HL-60 (cell line): ENCODE measurements around the gene IFNE.

Experiments used
- DNase-seq, 2 experiments: peaks; one replicate each; pipeline ENCODE4 v3.0.0-alpha.2; 2010 to 2020; ENCODE audit warnings: low read depth in 1 of 2, low spot score in 1 of 2
- H3K27ac ChIP-seq: fragments of 250-450 bp; sonication (Bioruptor Pico); replicated peaks from 2 replicates; pipeline ENCODE4 v1.5.1; 2020; ENCODE audit warnings: mild to moderate bottlenecking, moderate library complexity
- H3K27me3 ChIP-seq: fragments of 250-450 bp; sonication (Bioruptor Pico); 2 replicates; pipeline ENCODE4 v1.5.1; 2021; ENCODE audit warnings: mild to moderate bottlenecking, moderate library complexity; ENCODE audit not compliant: insufficient read depth, poor library complexity, severe bottlenecking
- H3K4me3 ChIP-seq: replicated peaks from 2 replicates; pipeline ENCODE4 v1.5.1; 2011; ENCODE audit warnings: mild to moderate bottlenecking, control low read depth, low read length; ENCODE audit not compliant: insufficient read depth
- GABPA ChIP-seq: IDR thresholded peaks from 2 replicates; pipeline ENCODE4 v1.6.1; 2012; ENCODE audit warnings: low read depth
- POLR2AphosphoS5 ChIP-seq: IDR thresholded peaks from 2 replicates; pipeline ENCODE4 v1.6.1; 2012; ENCODE audit warnings: low read depth
- SPI1 ChIP-seq: IDR thresholded peaks from 2 replicates; pipeline ENCODE4 v1.6.1; 2012; ENCODE audit warnings: low read depth, mild to moderate bottlenecking, borderline replicate concordance
- long read RNA-seq: library from polyadenylated mRNA; unstranded; transcript quantifications from one replicate; pipeline ENCODE4 v2.0.0, GENCODE V29; 2020
- TF ChIP-seq, protein P1 (sequence below): IDR thresholded peaks from 2 replicates; pipeline ENCODE4 v1.6.1; 2012; ENCODE audit warnings: low read depth; ENCODE audit not compliant: insufficient replicate concordance
- TF ChIP-seq, protein P2 (sequence below): IDR thresholded peaks from one replicate; pipeline ENCODE4 v1.5.1; 2011; ENCODE audit warnings: low read length, control low read depth, inconsistent platforms; ENCODE audit not compliant: insufficient read depth

The IFNE gene, protein sequence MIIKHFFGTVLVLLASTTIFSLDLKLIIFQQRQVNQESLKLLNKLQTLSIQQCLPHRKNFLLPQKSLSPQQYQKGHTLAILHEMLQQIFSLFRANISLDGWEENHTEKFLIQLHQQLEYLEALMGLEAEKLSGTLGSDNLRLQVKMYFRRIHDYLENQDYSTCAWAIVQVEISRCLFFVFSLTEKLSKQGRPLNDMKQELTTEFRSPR
- long read RNA-seq, result 0 reads

DNA sequence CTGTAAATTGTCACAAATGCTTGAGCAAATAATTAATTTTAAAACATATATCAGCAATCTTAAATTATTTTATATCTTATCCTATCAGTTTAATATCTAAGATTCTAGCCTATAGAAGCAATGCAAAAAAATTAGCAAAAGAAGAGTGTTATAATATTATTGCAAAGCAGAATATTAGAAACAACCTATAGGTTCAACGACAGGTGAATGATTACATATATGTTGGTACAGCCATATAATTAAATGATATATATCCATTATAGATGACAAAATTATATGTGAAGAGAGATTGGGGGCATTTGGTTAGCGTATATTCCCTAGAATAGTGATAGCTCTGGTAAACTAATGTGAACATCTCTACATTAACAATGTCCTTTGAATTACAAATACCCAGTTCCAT lies at the start of gene IFNE:
Gene IFNE (minus strand): TSS at position 101 of the 400 bp plus-strand sequence. CDS start 619 bp downstream, outside the sequence.
- DNase-seq, result no peak
- H3K27ac ChIP-seq, result peak within 1 kb of the TSS; percentile 50

DNA sequence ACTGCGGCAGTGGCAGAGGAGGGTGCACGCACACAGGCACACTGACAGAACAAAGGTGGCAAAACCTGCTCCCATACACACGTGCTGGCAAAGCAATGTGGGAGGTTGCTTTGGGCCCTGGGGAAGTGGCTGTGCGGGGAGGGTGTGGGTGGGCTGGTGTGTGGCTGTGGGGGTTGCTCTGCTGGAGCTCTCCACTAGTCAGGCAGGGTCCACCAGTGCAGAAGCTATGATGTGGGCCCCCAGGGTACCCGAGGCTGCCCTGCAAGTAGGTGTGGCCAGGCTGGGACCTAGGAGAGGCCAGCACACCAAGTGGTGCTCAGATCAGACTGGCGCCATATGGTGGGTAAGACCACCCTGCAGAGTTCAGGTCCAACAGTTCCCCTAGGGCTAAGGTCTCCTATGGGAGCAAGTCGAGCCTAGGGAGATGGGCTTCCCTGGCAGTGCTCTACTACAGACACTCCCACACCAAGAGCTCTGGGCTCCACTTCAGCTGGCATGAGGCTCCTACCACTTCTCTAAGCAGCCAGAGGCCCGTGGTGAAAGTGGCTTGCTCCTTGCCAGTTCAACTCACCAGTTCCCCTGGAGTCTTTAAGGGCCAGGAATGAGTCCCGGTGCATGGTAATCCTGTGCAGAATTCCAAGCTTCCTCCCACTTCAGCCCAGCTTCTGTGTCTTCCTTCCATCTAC lies 46.2 kb upstream of the IFNE start:
- H3K27me3 ChIP-seq, result no peaks in the 10 kb centered on the region
- no peak overlapping the region for H3K4me3 ChIP-seq
- no peak overlapping the region for H3K27ac ChIP-seq
- TF ChIP-seq, protein P1, sequence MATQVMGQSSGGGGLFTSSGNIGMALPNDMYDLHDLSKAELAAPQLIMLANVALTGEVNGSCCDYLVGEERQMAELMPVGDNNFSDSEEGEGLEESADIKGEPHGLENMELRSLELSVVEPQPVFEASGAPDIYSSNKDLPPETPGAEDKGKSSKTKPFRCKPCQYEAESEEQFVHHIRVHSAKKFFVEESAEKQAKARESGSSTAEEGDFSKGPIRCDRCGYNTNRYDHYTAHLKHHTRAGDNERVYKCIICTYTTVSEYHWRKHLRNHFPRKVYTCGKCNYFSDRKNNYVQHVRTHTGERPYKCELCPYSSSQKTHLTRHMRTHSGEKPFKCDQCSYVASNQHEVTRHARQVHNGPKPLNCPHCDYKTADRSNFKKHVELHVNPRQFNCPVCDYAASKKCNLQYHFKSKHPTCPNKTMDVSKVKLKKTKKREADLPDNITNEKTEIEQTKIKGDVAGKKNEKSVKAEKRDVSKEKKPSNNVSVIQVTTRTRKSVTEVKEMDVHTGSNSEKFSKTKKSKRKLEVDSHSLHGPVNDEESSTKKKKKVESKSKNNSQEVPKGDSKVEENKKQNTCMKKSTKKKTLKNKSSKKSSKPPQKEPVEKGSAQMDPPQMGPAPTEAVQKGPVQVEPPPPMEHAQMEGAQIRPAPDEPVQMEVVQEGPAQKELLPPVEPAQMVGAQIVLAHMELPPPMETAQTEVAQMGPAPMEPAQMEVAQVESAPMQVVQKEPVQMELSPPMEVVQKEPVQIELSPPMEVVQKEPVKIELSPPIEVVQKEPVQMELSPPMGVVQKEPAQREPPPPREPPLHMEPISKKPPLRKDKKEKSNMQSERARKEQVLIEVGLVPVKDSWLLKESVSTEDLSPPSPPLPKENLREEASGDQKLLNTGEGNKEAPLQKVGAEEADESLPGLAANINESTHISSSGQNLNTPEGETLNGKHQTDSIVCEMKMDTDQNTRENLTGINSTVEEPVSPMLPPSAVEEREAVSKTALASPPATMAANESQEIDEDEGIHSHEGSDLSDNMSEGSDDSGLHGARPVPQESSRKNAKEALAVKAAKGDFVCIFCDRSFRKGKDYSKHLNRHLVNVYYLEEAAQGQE, result no peak
- no peak for TF ChIP-seq GABPA
- DNase-seq, result no peak

More for the DNA sequence above, at the start of gene IFNE:
- TF ChIP-seq POLR2AphosphoS5 (no peak), SPI1 (no peak), GABPA (no peak)
- TF ChIP-seq, protein P1, result no peak
- TF ChIP-seq, protein P2, sequence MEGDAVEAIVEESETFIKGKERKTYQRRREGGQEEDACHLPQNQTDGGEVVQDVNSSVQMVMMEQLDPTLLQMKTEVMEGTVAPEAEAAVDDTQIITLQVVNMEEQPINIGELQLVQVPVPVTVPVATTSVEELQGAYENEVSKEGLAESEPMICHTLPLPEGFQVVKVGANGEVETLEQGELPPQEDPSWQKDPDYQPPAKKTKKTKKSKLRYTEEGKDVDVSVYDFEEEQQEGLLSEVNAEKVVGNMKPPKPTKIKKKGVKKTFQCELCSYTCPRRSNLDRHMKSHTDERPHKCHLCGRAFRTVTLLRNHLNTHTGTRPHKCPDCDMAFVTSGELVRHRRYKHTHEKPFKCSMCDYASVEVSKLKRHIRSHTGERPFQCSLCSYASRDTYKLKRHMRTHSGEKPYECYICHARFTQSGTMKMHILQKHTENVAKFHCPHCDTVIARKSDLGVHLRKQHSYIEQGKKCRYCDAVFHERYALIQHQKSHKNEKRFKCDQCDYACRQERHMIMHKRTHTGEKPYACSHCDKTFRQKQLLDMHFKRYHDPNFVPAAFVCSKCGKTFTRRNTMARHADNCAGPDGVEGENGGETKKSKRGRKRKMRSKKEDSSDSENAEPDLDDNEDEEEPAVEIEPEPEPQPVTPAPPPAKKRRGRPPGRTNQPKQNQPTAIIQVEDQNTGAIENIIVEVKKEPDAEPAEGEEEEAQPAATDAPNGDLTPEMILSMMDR, result no peak
- H3K27me3 ChIP-seq, result no peaks in the 10 kb centered on the region
- no peak within 1 kb of the TSS; the same call in 1 of the 2 replicates for H3K4me3 ChIP-seq

DNA sequence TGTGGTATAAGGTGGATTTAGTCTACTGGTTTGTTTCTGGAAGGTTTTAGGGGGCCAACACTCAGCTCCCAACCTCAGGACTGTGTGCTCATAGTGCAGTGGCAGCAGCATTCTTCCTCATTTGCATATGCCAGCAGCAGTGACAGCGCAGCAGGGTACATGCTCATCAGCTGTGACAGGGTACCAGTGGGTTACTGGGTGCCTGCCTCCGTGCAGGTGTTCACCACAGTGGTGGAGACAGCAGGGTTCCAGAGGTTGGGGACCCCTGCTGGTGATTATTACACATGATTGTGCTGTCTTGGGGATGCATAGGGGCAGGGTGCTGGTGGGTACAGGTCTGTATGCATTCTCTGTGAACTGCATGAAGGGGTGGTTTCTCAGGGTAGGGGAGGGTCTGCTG lies 45.5 kb upstream of the IFNE start:
- H3K4me3 ChIP-seq, result no peak overlapping the region
- no peak overlapping the region for H3K27ac ChIP-seq
- no peaks in the 10 kb centered on the region for H3K27me3 ChIP-seq
- TF ChIP-seq, protein P1, result no peak
- TF ChIP-seq, protein P2, result no peak
- TF ChIP-seq SPI1 (no peak), POLR2AphosphoS5 (no peak), GABPA (no peak)
- DNase-seq, result no peak
